Stimulated activated CD4-positive, alpha-beta T cell treated with anti-CD3 and anti-CD28 coated beads, Interleukin-1b, Interleukin-23, amount 100 ng/mL, for 4 hours (primary cell): ENCODE measurements around the gene SRL.
"Not testable (repeated sequence)": the region's sequence is repeated elsewhere in the genome, so short reads cannot be mapped to it uniquely, and the experiment has no call there.

Experiments used
- DNase-seq, 2 donors: peaks; one replicate each; pipeline ENCODE4 v3.0.0-alpha.2; 2020; ENCODE audit warnings: low read depth in 2 of 2

The SRL gene

DNA sequence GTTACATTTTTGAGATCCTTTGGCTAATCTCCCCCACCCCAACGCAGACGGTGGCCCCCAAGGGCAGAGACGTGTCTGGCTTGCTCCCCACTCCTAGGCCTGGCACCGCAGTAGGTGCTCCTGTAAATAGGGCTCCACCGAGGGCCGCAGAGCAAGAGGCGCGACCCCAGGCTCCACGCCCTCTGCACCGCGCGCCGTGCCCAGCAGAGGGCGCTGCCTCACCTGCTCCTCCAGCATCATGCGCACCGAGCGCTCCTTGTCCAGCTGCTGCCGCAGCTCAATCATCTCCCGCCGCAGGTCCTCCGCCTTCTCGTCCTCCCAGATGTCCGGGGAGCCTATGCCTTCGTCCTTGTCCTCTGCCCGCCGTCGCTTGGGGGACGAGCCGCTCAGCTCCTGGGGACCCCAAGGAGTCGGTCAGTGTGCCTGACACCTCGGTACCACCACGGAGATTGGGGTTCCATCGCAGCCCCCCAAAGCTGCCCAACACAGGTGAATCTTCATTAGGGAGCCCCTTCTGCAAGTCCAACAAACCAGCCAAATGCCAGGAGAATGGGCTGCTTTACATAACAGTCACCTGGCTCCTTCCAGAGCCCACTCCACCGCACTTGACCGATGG, 19.8 kb upstream of the SRL start:
- peak; percentile 8 to 41 for DNase-seq

- DNase-seq: no peak
Measured at GRCh38 chr16:4260360-4260759, 18.5 kb upstream of the SRL start.

DNA sequence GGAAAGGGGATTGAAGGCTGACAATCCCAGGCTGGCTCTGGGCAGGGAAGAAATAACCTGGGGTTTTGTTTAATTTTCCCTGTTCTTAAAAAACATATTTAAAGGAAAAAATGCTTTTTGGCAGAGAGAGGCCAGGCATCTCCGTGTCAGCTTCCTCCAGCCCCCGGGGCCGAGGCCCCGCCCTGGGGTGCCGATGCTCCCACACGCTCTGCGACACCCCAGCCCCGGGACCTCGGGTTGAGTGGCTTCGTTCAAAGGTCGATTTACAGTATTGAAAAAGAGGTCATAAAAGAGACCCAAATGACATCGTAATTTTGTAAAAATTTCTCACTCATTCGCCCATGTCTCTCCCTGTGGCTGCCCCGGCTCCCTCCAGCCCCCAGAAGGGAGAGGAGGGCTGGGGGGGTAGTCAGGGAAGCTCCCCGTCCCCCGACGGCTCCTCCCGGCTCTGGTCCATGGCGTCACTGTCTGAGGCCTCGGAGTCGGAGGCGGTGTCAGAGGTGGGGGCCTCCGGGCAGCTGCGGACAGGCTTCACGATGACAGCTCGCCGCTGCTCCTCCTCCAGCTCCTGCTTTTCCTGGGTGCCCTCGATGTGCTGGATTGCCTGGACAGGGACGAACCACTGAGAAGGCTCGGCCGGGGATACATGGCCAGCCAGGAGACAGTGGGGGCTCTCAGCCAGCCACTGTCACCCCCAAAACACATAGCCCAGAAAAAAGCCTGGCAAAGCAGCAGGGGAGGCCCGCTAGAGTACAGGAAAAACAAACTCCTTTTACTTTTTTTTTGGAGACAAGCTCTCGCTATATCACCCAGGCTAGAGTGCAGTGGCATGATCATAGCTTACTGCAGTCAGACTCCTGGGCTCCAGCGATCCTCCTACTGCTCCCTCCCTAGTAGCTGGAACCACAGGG, 16.0 kb upstream of the SRL start:
- DNase-seq: no peak

DNA sequence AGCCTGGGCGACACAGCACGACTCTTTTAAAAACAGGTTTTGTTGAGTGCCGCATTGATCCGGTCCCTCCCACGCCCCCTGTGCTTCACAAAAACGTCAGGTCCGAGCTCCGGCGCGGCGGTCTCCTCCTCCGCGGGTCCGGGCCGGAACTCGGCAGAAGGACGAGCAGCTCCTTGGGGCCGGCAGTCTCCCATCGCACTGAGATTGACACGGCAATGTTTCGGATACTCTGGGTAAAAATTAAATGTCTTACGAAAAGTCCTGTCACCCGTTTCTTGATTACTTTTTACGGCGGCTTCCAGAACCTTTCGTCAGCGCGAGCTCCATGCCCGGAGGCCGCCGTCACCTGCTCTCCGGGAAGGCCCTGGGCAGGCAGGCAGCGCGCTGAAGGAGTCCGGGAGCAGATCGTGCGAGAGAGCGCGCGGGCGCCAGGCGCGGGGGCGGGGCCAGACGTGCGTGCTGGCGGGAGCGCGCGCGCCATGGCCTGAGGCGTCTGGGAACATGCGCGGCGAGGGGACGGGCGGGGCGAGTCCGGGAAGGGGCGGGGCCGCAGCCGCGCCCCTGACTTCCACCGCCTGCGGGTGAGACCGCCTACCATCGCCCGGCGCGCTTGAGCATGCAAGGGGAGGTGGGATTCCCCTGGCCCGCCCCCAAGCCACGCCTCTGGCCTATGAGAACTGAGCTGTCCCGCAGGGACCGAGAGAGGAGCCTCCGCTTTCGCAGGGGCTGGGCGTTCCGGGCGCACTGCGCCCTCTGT, 11.7 kb upstream of the SRL start:
- DNase-seq: peak; percentile 98 to 99

- not testable (repeated sequence) for DNase-seq
Measured at GRCh38 chr16:4253012-4253393, 11.1 kb upstream of the SRL start.

DNA sequence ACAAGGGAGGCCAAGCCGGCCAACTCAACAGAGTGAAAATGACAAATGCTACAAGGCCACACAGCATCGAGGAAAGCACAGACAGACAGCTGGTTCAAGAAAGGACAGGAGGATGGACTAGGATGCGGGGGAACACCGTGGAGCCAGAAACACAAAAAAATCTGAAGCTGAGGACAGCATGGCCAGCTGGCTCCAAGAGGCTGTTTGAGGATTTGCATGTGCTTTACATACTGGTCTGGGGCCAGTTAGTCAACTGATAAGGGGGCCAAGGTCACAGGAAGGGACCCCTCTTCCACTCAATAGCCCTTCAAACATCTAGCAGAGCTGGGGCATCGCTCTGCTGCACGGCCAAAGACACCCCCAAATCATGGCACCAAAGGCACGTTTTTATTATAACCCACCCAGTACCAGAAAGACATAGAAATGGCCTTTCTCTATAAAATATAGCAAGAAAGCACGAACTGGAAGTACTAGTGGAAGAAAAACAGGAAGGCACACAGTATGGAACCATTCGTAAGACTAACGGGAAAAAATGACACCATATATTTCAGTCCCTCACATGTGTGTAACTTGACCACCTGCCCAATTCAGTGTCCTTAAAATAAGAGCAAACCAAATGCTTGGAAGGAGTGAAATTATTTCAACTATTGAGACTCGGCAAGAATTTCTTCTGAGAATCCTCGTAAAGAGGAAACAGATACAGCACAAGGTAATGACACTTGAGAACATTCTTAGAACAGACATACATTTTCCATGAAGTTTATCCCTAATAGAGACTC, 7.8 kb upstream of the SRL start:
- no peak for DNase-seq

GRCh38 chr16:4247460-4247784, 5.5 kb upstream of the SRL start:
- DNase-seq: no peak

DNA sequence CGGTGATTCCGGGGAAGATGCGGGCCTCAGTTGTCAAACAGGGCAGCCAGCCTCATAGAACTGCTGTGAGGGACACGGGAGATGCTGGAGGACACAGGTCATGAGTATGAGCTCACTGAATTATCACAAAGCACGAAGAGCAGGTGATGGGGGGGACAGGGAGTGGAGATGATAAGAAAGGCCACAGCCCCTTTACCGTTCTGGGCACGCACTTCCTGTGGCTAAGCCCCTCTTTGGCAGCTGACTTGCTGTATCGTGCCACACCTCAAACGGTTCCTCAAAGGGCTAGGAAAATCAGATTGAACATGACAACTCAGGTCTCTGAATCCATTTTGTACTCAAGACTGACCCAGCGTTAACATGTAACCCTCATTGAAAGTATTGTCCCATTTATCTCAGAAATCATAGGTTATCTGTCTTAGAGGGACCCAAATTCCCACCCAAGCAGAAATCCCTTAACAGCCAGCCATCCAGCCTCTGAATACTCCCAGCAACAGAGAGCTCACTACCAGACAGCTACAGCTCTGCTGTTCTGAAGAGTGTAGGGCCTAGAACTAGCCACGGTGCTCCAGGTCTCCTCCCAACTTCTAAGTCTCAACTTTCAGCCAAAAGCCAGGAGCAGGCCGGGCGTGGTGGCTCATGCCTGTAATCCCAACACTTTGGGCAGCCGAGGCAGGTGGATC, 5.0 kb upstream of the SRL start:
- DNase-seq: no peak

DNA sequence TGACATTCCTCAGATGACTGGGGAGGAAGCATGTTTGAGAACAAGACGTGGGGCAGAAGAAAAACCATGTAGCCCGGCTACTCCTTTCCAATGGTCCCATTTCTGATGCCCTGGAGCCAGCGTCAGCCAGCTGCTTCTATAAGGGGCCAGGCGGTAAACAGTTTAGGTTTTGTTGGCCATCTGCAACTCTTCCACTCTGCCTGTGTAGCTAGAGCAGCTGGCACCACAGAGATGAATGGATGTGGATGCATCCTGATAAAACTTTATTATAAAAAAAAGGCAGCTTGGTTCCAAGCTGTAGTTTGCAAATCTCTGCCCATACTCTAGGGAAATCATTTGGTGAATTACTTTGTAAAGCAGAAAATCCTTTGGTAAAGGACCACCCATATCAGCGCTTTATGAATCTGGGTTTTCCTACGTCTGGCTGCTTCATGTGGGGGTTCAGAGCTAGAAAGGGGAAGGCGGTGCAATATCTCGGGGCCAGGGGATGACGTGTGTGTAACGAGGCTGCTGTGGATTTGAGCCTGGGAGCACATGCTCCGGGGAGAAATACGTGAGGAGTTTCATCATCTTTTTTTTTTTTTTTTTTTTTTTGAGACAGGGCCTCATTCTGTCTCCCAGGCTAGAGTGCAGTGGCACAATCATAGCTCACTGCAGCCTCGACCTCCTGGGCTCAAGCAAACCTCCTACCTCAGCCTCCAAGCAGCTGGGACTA, 3.4 kb upstream of the SRL start:
- DNase-seq: no peak

GRCh38 chr16:4244254-4245076, 2.6 kb upstream of the SRL start:
- no peak for DNase-seq

- no peak for DNase-seq
Measured at GRCh38 chr16:4241258-4241927, 487 bp downstream of the SRL start.

GRCh38 chr16:4240624-4241023, 1.3 kb downstream of the SRL start:
- DNase-seq: no peak

- DNase-seq: no peak
Measured at GRCh38 chr16:4239682-4240175, 2.2 kb downstream of the SRL start.

GRCh38 chr16:4239020-4239419, 2.9 kb downstream of the SRL start:
- no peak for DNase-seq

- DNase-seq: no peak
Measured at GRCh38 chr16:4233431-4233830, 8.4 kb downstream of the SRL start.

- no peak for DNase-seq
Measured at GRCh38 chr16:4232541-4233386, 9.1 kb downstream of the SRL start.

- DNase-seq: no peak
Measured at GRCh38 chr16:4231886-4232285, 10.0 kb downstream of the SRL start.

GRCh38 chr16:4231367-4231766, 10.5 kb downstream of the SRL start:
- no peak for DNase-seq
